Gastrocnemius medialis (tissue), 4 donors: Measurements from ENCODE around the gene CTU2.

Source experiments
- CTCF ChIP-seq, 5 experiments: fragments of 450-650 bp in 3 of 5; fragments of 200-600 bp in 2 of 5; sonication (generic) in 2 of 5; IDR thresholded peaks in 4 of 5; conservative IDR thresholded peaks in 1 of 5; 1 replicate in 4 of 5; 2 replicates in 1 of 5; pipeline ENCODE4 v1.5.1; 2016 to 2019; ENCODE audit warnings: antibody characterized with exemption in 5 of 5, mild to moderate bottlenecking in 3 of 5, moderate library complexity in 3 of 5
- POLR2A ChIP-seq, 2 donors: fragments of 450-650 bp; IDR thresholded peaks; one replicate each; pipeline ENCODE4 v1.6.1; 2017; ENCODE audit warnings: antibody characterized with exemption in 2 of 2, mild to moderate bottlenecking in 2 of 2, moderate library complexity in 2 of 2

DNA sequence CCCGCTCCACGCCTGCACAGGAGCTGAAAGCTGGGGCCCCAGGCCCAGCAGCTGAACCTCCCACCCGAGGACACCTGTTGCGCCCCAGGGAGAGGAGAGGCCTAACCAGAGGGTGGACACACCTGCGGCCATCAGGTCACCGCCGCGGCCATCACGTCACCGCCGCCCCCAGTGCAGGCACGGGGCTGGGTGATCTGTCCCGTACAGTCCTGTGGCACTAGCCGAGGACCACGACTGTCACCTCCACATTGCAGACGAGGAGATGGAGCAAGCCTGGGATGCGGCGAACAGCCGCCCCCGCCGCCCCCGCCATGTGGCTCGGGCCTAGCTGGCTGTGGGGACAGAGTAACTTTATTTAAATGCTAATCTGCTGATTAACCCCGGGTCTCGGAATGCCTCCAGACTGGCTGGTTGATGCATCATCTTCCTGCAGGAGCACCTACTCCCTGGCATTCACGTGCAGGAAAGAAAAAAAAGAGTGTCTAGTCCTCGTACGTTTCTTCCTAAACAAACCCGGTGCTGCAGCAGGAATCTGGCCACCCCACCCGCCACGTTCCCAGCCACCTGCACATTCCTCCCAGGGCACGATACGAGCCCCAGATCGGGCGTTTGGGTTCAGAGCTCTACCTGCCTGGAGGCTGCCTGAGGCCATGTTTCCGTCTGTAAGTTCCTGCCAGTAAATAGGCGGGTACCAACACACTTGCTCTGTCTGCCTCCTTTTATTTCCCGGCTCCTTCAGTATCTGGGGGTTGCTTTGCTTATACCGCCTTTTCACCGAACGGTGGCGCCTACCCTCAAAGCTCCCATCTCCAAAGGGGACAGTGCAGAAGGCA is 48.8 kb downstream of the CTU2 start:
- TF ChIP-seq CTCF (IDR thresholded peaks at IDR 0.05 in 4 of 5, conservative IDR thresholded peaks at IDR 0.05 in 1 of 5) (no peak), POLR2A (IDR thresholded peaks at IDR 0.05) (no peak)
